Fibroblast of pulmonary artery (primary cell): Measurements from ENCODE around the gene ECHS1.

Experiments
- DNase-seq: peaks from one replicate; pipeline ENCODE4 v3.0.0-alpha.2; 2010; ENCODE audit warnings: low read depth
- H3K4me3 ChIP-seq: replicated peaks from 2 replicates; pipeline ENCODE4 v1.5.1; 2011; ENCODE audit warnings: low read depth, mild to moderate bottlenecking, control low read depth, low read length, moderate library complexity
- CTCF ChIP-seq: IDR thresholded peaks from 2 replicates; pipeline ENCODE4 v1.5.1; 2011; ENCODE audit warnings: mild to moderate bottlenecking, control low read depth, low read length, inconsistent platforms; ENCODE audit errors: missing control alignments

Gene ECHS1

GRCh38 chr10:133373174-133374090 is at the start of gene ECHS1:
TSS of gene ECHS1 (minus strand) at chr10:133373354. CDS start at chr10:133373333, 21 bp downstream.
- DNase-seq = peak; percentile 90
- TF ChIP-seq CTCF = no peak

GRCh38 chr10:133422223-133422806 is 49.2 kb upstream of the ECHS1 start:
- TF ChIP-seq CTCF = no peak
- H3K4me3 ChIP-seq = no peak overlapping the region
- no peak for DNase-seq

More at GRCh38 chr10:133373174-133374090, at the start of gene ECHS1:
- H3K4me3 ChIP-seq = peak within 1 kb of the TSS; percentile 80

GRCh38 chr10:133421336-133422222 is 48.4 kb upstream of the ECHS1 start:
- no peak for DNase-seq
- no peak overlapping the region for H3K4me3 ChIP-seq
- no peak for TF ChIP-seq CTCF

GRCh38 chr10:133420579-133420978 is 47.4 kb upstream of the ECHS1 start:
- DNase-seq = no peak
- H3K4me3 ChIP-seq = no peak overlapping the region
- TF ChIP-seq CTCF = no peak

- DNase-seq = no peak
- TF ChIP-seq CTCF = no peak
- no peak overlapping the region for H3K4me3 ChIP-seq
These were observed 46.9 kb upstream of the ECHS1 start for GRCh38 chr10:133420028-133420427.

- H3K4me3 ChIP-seq = no peak overlapping the region
- no peak for TF ChIP-seq CTCF
- no peak for DNase-seq
These were observed 46.2 kb upstream of the ECHS1 start for GRCh38 chr10:133419211-133419950.
